Measurements from ENCODE around the gene FADS2.

DNA sequence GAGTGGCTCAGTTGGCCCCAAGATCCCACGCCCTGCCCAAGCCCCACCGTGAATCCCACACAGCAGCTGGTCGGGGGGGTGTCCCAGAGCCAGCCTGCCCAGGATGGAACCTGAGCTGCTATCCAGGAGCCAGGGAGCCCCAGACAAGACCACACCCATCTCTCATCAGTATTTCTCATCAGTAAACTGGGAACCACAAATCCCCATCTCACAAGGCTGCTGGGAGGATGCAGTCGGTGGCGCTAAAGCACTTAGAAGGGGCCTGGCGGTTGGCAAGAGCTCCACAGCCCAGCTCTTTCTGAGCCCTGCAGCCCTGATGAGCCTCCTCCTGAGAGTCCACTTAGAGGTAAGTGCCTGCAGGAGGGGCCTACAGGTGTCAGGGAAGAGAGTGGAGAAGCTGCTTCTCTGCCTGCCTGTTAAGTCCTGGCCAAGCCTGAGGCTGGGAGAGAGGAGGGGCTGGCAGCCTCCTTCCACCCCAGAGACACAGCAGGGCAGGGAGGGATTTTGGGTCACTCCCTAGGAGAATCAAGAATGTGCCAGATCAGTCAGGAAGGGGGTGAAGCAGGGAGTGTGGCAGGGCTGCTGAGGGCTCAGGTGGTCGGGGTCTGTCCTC is 57.2 kb downstream of the FADS2 start:
- TF ChIP-seq, protein P1, sequence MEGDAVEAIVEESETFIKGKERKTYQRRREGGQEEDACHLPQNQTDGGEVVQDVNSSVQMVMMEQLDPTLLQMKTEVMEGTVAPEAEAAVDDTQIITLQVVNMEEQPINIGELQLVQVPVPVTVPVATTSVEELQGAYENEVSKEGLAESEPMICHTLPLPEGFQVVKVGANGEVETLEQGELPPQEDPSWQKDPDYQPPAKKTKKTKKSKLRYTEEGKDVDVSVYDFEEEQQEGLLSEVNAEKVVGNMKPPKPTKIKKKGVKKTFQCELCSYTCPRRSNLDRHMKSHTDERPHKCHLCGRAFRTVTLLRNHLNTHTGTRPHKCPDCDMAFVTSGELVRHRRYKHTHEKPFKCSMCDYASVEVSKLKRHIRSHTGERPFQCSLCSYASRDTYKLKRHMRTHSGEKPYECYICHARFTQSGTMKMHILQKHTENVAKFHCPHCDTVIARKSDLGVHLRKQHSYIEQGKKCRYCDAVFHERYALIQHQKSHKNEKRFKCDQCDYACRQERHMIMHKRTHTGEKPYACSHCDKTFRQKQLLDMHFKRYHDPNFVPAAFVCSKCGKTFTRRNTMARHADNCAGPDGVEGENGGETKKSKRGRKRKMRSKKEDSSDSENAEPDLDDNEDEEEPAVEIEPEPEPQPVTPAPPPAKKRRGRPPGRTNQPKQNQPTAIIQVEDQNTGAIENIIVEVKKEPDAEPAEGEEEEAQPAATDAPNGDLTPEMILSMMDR (IDR thresholded peaks at IDR 0.05) = no peak
- TF ChIP-seq POLR2A (IDR thresholded peaks at IDR 0.05) (no peak), EP300 (IDR thresholded peaks at IDR 0.05; ENCODE audit: low read depth) (no peak), POLR2AphosphoS5 (IDR thresholded peaks at IDR 0.05) (no peak)

Measured in transverse colon (tissue), 4 donors.